H1 (cell line): Measurements from ENCODE around the gene GBGT1. TPM values are rescaled to one million over a fixed set of nuclear protein-coding genes. Genes with fewer than 3 reads are reported as not detected.

ENCODE experiments used
- CTCF ChIA-PET: fragments of 300-600 bp; sonication (Branson Sonifier 250); formaldehyde crosslinking; loops from one replicate; lab custom pipeline; 2021; ENCODE audit not compliant: partially characterized antibody; lab: Charles Lee
- POLR2A ChIA-PET: fragments of 300-600 bp; sonication (Branson Sonifier 250); formaldehyde crosslinking; loops from one replicate; lab custom pipeline; 2021; ENCODE audit warnings: inconsistent platforms; ENCODE audit not compliant: partially characterized antibody; lab: Charles Lee
- DNase-seq, 2 experiments: peaks; one replicate each; pipeline versions ENCODE4 v3.0.0 to v3.0.0-alpha.2; 2010 to 2022; ENCODE audit warnings: low spot score in 2 of 2, low read depth in 1 of 2, mixed read lengths in 1 of 2
- FAIRE-seq: peaks from 2 replicates; lab custom pipeline; 2011; peaks lifted over from hg19 to GRCh38; lab: Jason Lieb, UNC
- H2AFZ ChIP-seq: 2 replicates; pipeline ENCODE4 v1.8.1; 2012; ENCODE audit warnings: low read length, inconsistent platforms
- H2AK5ac ChIP-seq: 2 replicates; pipeline ENCODE4 v1.6.1; 2013; ENCODE audit warnings: low read depth, low read length
- H2BK120ac ChIP-seq: replicated peaks from 2 replicates; pipeline ENCODE3; 2013; ENCODE audit warnings: low read depth, low read length, inconsistent platforms
- H2BK12ac ChIP-seq: 2 replicates; pipeline ENCODE4 v1.6.1; 2013; ENCODE audit warnings: low read depth, low read length
- H2BK15ac ChIP-seq: 2 replicates; pipeline ENCODE4 v1.6.1; 2013; ENCODE audit warnings: low read length
- H2BK20ac ChIP-seq: 2 replicates; pipeline ENCODE4 v1.6.1; 2013; ENCODE audit warnings: low read length
- H2BK5ac ChIP-seq: 2 replicates; pipeline ENCODE4 v1.6.1; 2013; ENCODE audit warnings: low read depth, low read length
- H3K14ac ChIP-seq: 2 replicates; pipeline ENCODE4 v1.6.1; 2013; ENCODE audit warnings: inconsistent platforms; ENCODE audit not compliant: insufficient read length
- H3K18ac ChIP-seq: 2 replicates; pipeline ENCODE4 v1.6.1; 2013; ENCODE audit warnings: low read length; ENCODE audit errors: extremely low read depth
- H3K23ac ChIP-seq: 2 replicates; pipeline ENCODE4 v1.6.1; 2013; ENCODE audit warnings: inconsistent platforms; ENCODE audit not compliant: insufficient read length
- H3K23me2 ChIP-seq: 2 replicates; pipeline ENCODE4 v1.6.1; 2013; ENCODE audit warnings: low read depth, low read length
- H3K27ac ChIP-seq: 2 replicates; pipeline ENCODE4 v1.6.1; 2011; ENCODE audit warnings: low read depth, low read length, inconsistent platforms
- H3K27me3 ChIP-seq, 4 experiments: replicated peaks in 1 of 4; 1 replicate in 1 of 4; 2 replicates in 3 of 4; pipeline versions ENCODE4 v1.6.1 to v1.8.1; 2011 to 2013; ENCODE audit warnings: low read length in 3 of 4, mild to moderate bottlenecking in 3 of 4, inconsistent platforms in 2 of 4, mixed read lengths in 2 of 4, moderate library complexity in 1 of 4; ENCODE audit not compliant: control insufficient read depth in 3 of 4, insufficient read depth in 3 of 4; ENCODE audit errors: extremely low read depth in 1 of 4
- H3K36me3 ChIP-seq, 4 experiments: 2 replicates each; pipeline versions ENCODE4 v1.6.1 to v1.8.1; 2011 to 2013; ENCODE audit warnings: mild to moderate bottlenecking in 4 of 4, low read length in 3 of 4, moderate library complexity in 2 of 4, control low read depth in 1 of 4, inconsistent platforms in 1 of 4; ENCODE audit not compliant: insufficient read depth in 4 of 4, control insufficient read depth in 2 of 4
- H3K4ac ChIP-seq: replicated peaks from 2 replicates; pipeline ENCODE3; 2013; ENCODE audit warnings: low read length, low read depth, mixed read lengths, inconsistent platforms; ENCODE audit not compliant: insufficient read length
- H3K4me1 ChIP-seq, 4 experiments: replicated peaks in 1 of 4; 1 replicate in 1 of 4; 2 replicates in 3 of 4; pipeline versions ENCODE4 v1.6.1 to v1.8.1; 2011 to 2013; ENCODE audit warnings: low read length in 3 of 4, inconsistent platforms in 2 of 4, mixed read lengths in 1 of 4; ENCODE audit not compliant: insufficient read depth in 4 of 4, control insufficient read depth in 3 of 4
- H3K4me2 ChIP-seq, 2 experiments: 2 replicates each; pipeline versions ENCODE4 v1.6.1 to v1.8.1; 2011 to 2013; ENCODE audit warnings: low read depth in 2 of 2, low read length in 2 of 2, control low read depth in 1 of 2, inconsistent platforms in 1 of 2, mild to moderate bottlenecking in 1 of 2; ENCODE audit not compliant: insufficient read depth in 1 of 2
- H3K4me3 ChIP-seq, 4 experiments: fragments of 200-600, 300-600 bp in 1 of 4; sonication (generic), shearing (Covaris generic), sonication (Bioruptor Twin) in 1 of 4; 2 replicates each; pipeline versions ENCODE4 v1.5.1 to v1.8.1; 2011 to 2016; ENCODE audit warnings: low read length in 4 of 4, low read depth in 3 of 4, control low read depth in 2 of 4, inconsistent platforms in 2 of 4, mild to moderate bottlenecking in 2 of 4, mixed read lengths in 1 of 4, moderate library complexity in 1 of 4; ENCODE audit not compliant: insufficient read depth in 2 of 4; ENCODE audit errors: extremely low read depth in 1 of 4
- H3K56ac ChIP-seq: replicated peaks from 2 replicates; pipeline ENCODE3; 2013; ENCODE audit warnings: low read depth, mild to moderate bottlenecking, mixed read lengths, low read length, inconsistent platforms; ENCODE audit not compliant: insufficient read length
- H3K79me1 ChIP-seq: 2 replicates; pipeline ENCODE4 v1.6.1; 2013; ENCODE audit warnings: low read depth, low read length, control low read depth
- H3K79me2 ChIP-seq, 2 experiments: 2 replicates each; pipeline versions ENCODE4 v1.6.1 to v1.8.1; 2012 to 2013; ENCODE audit warnings: low read length in 2 of 2, mild to moderate bottlenecking in 2 of 2, inconsistent platforms in 1 of 2; ENCODE audit not compliant: insufficient read depth in 2 of 2, control insufficient read depth in 1 of 2
- H3K9ac ChIP-seq, 4 experiments: replicated peaks in 1 of 4; 1 replicate in 1 of 4; 2 replicates in 3 of 4; pipeline versions ENCODE4 v1.6.1 to v1.8.1; 2011 to 2013; ENCODE audit warnings: low read depth in 3 of 4, low read length in 3 of 4, control low read depth in 2 of 4, mild to moderate bottlenecking in 2 of 4, moderate library complexity in 2 of 4, inconsistent platforms in 1 of 4; ENCODE audit errors: extremely low read depth in 1 of 4
- H3K9me3 ChIP-seq, 2 experiments: 2 replicates each; pipeline versions ENCODE4 v1.6.1 to v1.8.1; 2012 to 2013; ENCODE audit warnings: mild to moderate bottlenecking in 2 of 2, moderate library complexity in 2 of 2, control low read depth in 1 of 2, inconsistent platforms in 1 of 2, low read depth in 1 of 2, low read length in 1 of 2, mixed read lengths in 1 of 2; ENCODE audit not compliant: insufficient read depth in 2 of 2
- H4K20me1 ChIP-seq, 2 experiments: replicated peaks in 1 of 2; 2 replicates each; pipeline versions ENCODE3 to v1.8.1; 2011 to 2013; ENCODE audit warnings: inconsistent platforms in 2 of 2, low read length in 2 of 2, mild to moderate bottlenecking in 1 of 2; ENCODE audit not compliant: insufficient read depth in 2 of 2, control insufficient read depth in 1 of 2
- H4K5ac ChIP-seq: 2 replicates; pipeline ENCODE4 v1.6.1; 2013; ENCODE audit warnings: low read length, low read depth, mixed read lengths, inconsistent platforms; ENCODE audit not compliant: insufficient read length
- H4K8ac ChIP-seq: 2 replicates; pipeline ENCODE4 v1.8.0; 2013; ENCODE audit warnings: mild to moderate bottlenecking, moderate library complexity, low read length, inconsistent platforms; ENCODE audit not compliant: insufficient read depth; ENCODE audit errors: extremely low read depth
- H4K91ac ChIP-seq: replicated peaks from 2 replicates; pipeline ENCODE3; 2013; ENCODE audit warnings: low read length, mixed read lengths, inconsistent platforms; ENCODE audit not compliant: insufficient read length
- ASH2L ChIP-seq: fragments of 200-600, 300-600 bp; sonication (generic); IDR thresholded peaks from one replicate; pipeline ENCODE4 v1.7.1; 2017; ENCODE audit warnings: low read length
- ATF2 ChIP-seq: IDR thresholded peaks from 2 replicates; pipeline ENCODE4 v1.6.1; 2012; ENCODE audit warnings: low read length, inconsistent platforms
- CREB1 ChIP-seq: IDR thresholded peaks from 2 replicates; pipeline ENCODE4 v1.6.1; 2012; ENCODE audit warnings: inconsistent platforms
- EP300 ChIP-seq, 2 experiments: IDR thresholded peaks; 1 replicate in 1 of 2; 2 replicates in 1 of 2; pipeline ENCODE4 v1.6.1; 2011 to 2012; ENCODE audit warnings: low read depth in 2 of 2, low read length in 2 of 2, mild to moderate bottlenecking in 2 of 2, borderline replicate concordance in 1 of 2, inconsistent platforms in 1 of 2, moderate library complexity in 1 of 2
- JUND ChIP-seq: IDR thresholded peaks from 2 replicates; pipeline ENCODE4 v1.6.1; 2011; ENCODE audit warnings: mild to moderate bottlenecking, improper control_type of control experiment, low read length
- PHF8 ChIP-seq: fragments of 200-600 bp; sonication (generic); conservative IDR thresholded peaks from 2 replicates; pipeline ENCODE4 v1.7.1; 2012; ENCODE audit warnings: low read depth, mild to moderate bottlenecking, inconsistent platforms, low read length, moderate library complexity
- RAD21 ChIP-seq, 2 experiments: IDR thresholded peaks in 1 of 2; conservative IDR thresholded peaks in 1 of 2; 2 replicates each; pipeline ENCODE4 v1.6.1; 2011; ENCODE audit warnings: low read depth in 2 of 2, low read length in 2 of 2, improper control_type of control experiment in 1 of 2, inconsistent platforms in 1 of 2, mild to moderate bottlenecking in 1 of 2, moderate library complexity in 1 of 2
- RBBP5 ChIP-seq: IDR thresholded peaks from 2 replicates; pipeline ENCODE4 v1.7.1; 2012; ENCODE audit warnings: low read depth, mild to moderate bottlenecking, inconsistent platforms, low read length, moderate library complexity, borderline replicate concordance
- SIRT6 ChIP-seq: IDR thresholded peaks from one replicate; pipeline ENCODE4 v1.7.1; 2012; ENCODE audit warnings: low read length, inconsistent platforms
- SP1 ChIP-seq: IDR thresholded peaks from 2 replicates; pipeline ENCODE4 v1.6.1; 2011; ENCODE audit warnings: low read depth, low read length
- TAF1 ChIP-seq: IDR thresholded peaks from 2 replicates; pipeline ENCODE4 v1.6.1; 2011; ENCODE audit warnings: mild to moderate bottlenecking, low read depth, low read length
- USF2 ChIP-seq: IDR thresholded peaks from 2 replicates; pipeline ENCODE4 v1.6.1; 2011; ENCODE audit warnings: low read length, improper control_type of control experiment
- WGBS, 2 experiments: shearing (Covaris generic) in 1 of 2; methylation state at CpG; one replicate each; pipeline versions ENCODE4 v1.1.6 to v1.1.7; 2013 to 2015; ENCODE audit warnings: low lambda C conversion rate in 2 of 2, mixed read lengths in 2 of 2, inconsistent platforms in 1 of 2, low coverage in 1 of 2, missing lambda C conversion rate in 1 of 2; ENCODE audit not compliant: insufficient replicate concordance in 2 of 2, insufficient coverage in 1 of 2, insufficient read length in 1 of 2; ENCODE audit errors: extremely low coverage in 1 of 2, missing lambda C conversion rate in 1 of 2; 5-methylcytosine and 5-hydroxymethylcytosine counted together
- polyA plus RNA-seq, 7 experiments: library from polyadenylated mRNA; depleted of rRNA in 3 of 7; stranded (reverse) in 5 of 7; unstranded in 2 of 7; fragments of >200 nt in 5 of 7; fragments of 200-250 nt in 2 of 7; gene quantifications; 1 replicate in 5 of 7; 2 replicates in 1 of 7; 4 replicates in 1 of 7; pipeline versions ENCODE4 v1.2.1 to v1.2.3, GENCODE V29; 2011 to 2013; ENCODE audit warnings: missing spikeins in 2 of 7, mixed read lengths in 2 of 7
- total RNA-seq: library from RNA; stranded (reverse); fragmentation: NEBNext Ultra II Directional; extraction: Animal tissue kit (Norgen Biotek cat#: 25700); gene quantifications from 2 replicates; pipeline ENCODE4 v1.2.1, GENCODE V29; 2021

Gene GBGT1
- total and polyA plus RNA-seq, 2 of the 8 experiments (the other 6 are each of a cell fraction or from before 2014, with no cell fraction given), result 7.1 to 9.7 TPM

- H2AK5ac ChIP-seq, result no peak overlapping the region
- no peak overlapping the region for H3K23ac ChIP-seq
- H3K56ac ChIP-seq, result no peak overlapping the region
- no peak overlapping the region for H3K4me2 ChIP-seq
- H3K9ac ChIP-seq, result no peak overlapping the region
- no peaks in the 10 kb centered on the region for H3K27me3 ChIP-seq
- no peak overlapping the region for H2BK5ac ChIP-seq
- no peak overlapping the region; the same call in 1 of the 2 replicates for H4K8ac ChIP-seq
- no peak overlapping the region for H3K18ac ChIP-seq
- no peak overlapping the region for H3K4me3 ChIP-seq
- no peak overlapping the region for H3K4ac ChIP-seq
- 78% methylated on average over 4 of the region's 7 CpGs; no CpG with 5 or more reads in 1 of the 2 experiments for WGBS, 2 experiments
- H4K5ac ChIP-seq, result no peak overlapping the region
- H3K9me3 ChIP-seq, result no peaks in the 10 kb centered on the region
- no peak overlapping the region for H3K14ac ChIP-seq
- H2BK15ac ChIP-seq, result no peak overlapping the region
- no peak overlapping the region for H2AFZ ChIP-seq
- peaks cover 2 to 17% (median 5%) of the 10 kb centered on the region in 4 experiments; a peak in 6 of 8 replicates for H3K36me3 ChIP-seq
- POLR2A ChIA-PET, result no interaction called here
- H2BK20ac ChIP-seq, result no peak overlapping the region
- H3K27ac ChIP-seq, result no peak overlapping the region
- no peaks in the 10 kb centered on the region for H3K79me1 ChIP-seq
- no peak for DNase-seq
- no peak overlapping the region for H2BK12ac ChIP-seq
- peaks cover 0 to 11% of the 10 kb centered on the region in 2 experiments for H4K20me1 ChIP-seq
- peaks cover 0 to 8% (median 3%) of the 10 kb centered on the region in 4 experiments; a peak in 3 of 7 replicates for H3K4me1 ChIP-seq
- no peak overlapping the region for H4K91ac ChIP-seq
- FAIRE-seq, result no peak
- no peak overlapping the region for H2BK120ac ChIP-seq
- H3K23me2 ChIP-seq, result no peaks in the 10 kb centered on the region
- CTCF ChIA-PET, result interaction anchor here (1.0 to 19.3 kb wide), 6 partner anchors 11 to 74 kb away, joined by 3 to 337 read pairs (median 24); no protein-coding TSS in a partner anchor
- H3K79me2 ChIP-seq, result no peaks in the 10 kb centered on the region
- no peak for TF ChIP-seq PHF8
- no peak for TF ChIP-seq USF2
- TF ChIP-seq CREB1, result no peak
- no peak for TF ChIP-seq SP1
- no peak for TF ChIP-seq JUND
- TF ChIP-seq ASH2L, result no peak
- no peak for TF ChIP-seq RBBP5
- no peak for TF ChIP-seq TAF1
- TF ChIP-seq RAD21 (IDR thresholded peaks at IDR 0.05 in 1 of 2, conservative IDR thresholded peaks at IDR 0.05 in 1 of 2; ENCODE audit: low read depth in 2 of 2, low read length in 2 of 2), result no peak
- TF ChIP-seq ATF2, result no peak
- TF ChIP-seq SIRT6, result no peak
- no peak for TF ChIP-seq EP300 (IDR thresholded peaks at IDR 0.05; ENCODE audit: borderline replicate concordance in 1 of 2, low read depth in 2 of 2, low read length in 2 of 2)
Observed at GRCh38 chr9:133105461-133105770, 58.3 kb downstream of the GBGT1 start.
